Measurements from ENCODE around the gene CHD3.

DNA sequence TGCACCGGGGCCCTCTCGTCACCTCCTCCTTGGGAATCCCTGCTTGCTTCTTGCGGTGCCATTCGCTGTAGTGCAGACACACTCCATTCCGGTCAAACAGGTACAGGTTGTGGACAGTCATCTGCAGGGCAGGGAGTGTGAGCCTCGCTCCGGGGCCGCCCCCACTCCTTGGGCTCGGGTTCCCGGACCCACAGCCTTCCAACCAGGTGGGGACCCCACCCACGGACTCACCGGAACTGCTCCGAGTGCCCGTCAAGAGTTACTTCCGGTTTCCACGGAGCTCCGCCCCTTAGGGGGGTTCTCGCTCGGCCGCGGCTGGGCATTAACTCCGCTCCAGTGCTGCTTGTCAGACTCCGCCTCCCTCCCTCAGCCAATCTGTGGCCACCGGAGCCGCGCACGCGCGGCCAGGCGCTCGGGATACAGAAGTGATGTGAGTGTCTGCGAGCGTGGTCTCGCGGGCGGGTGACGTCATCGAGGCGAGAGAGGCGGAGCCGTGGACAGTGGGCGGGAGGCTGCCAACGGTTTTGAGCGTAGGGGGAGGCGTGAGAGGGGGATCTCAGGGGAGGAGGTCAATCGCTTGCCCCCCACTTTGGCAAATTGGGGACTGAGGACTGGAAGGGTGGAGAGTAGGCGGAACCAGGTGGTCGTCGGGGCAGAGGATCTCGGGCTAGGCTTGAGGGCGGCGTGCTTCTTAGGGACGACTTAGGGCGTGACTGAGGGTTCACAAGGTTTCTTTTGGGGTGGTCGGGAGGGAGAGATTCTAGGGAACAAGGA is 43.3 kb downstream of the CHD3 start, which contains the start of the genes CNTROB and TRAPPC1:
- no peak for TF ChIP-seq HDAC2 (IDR thresholded peaks at IDR 0.05)
- peak; percentile 72 for TF ChIP-seq POLR2A (IDR thresholded peaks at IDR 0.05; ENCODE audit: low read length)
- TF ChIP-seq, protein P1, sequence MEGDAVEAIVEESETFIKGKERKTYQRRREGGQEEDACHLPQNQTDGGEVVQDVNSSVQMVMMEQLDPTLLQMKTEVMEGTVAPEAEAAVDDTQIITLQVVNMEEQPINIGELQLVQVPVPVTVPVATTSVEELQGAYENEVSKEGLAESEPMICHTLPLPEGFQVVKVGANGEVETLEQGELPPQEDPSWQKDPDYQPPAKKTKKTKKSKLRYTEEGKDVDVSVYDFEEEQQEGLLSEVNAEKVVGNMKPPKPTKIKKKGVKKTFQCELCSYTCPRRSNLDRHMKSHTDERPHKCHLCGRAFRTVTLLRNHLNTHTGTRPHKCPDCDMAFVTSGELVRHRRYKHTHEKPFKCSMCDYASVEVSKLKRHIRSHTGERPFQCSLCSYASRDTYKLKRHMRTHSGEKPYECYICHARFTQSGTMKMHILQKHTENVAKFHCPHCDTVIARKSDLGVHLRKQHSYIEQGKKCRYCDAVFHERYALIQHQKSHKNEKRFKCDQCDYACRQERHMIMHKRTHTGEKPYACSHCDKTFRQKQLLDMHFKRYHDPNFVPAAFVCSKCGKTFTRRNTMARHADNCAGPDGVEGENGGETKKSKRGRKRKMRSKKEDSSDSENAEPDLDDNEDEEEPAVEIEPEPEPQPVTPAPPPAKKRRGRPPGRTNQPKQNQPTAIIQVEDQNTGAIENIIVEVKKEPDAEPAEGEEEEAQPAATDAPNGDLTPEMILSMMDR (IDR thresholded peaks at IDR 0.05): no peak
- no peak for TF ChIP-seq EP300 (IDR thresholded peaks at IDR 0.05)
- TF ChIP-seq RCOR1 (IDR thresholded peaks at IDR 0.05; ENCODE audit: low read depth, low read length): no peak
- TF ChIP-seq, protein P2, sequence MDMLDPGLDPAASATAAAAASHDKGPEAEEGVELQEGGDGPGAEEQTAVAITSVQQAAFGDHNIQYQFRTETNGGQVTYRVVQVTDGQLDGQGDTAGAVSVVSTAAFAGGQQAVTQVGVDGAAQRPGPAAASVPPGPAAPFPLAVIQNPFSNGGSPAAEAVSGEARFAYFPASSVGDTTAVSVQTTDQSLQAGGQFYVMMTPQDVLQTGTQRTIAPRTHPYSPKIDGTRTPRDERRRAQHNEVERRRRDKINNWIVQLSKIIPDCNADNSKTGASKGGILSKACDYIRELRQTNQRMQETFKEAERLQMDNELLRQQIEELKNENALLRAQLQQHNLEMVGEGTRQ (IDR thresholded peaks at IDR 0.05): no peak
- TF ChIP-seq, protein P3, sequence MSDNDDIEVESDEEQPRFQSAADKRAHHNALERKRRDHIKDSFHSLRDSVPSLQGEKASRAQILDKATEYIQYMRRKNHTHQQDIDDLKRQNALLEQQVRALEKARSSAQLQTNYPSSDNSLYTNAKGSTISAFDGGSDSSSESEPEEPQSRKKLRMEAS (IDR thresholded peaks at IDR 0.05): peak; percentile 81
- peak in 1 of 2 experiments; percentile 63; a peak in 2 of 5 replicates for TF ChIP-seq JUN (IDR thresholded peaks at IDR 0.05)
- peak; percentile 79 for TF ChIP-seq CHD2 (IDR thresholded peaks at IDR 0.05; ENCODE audit: low read length, partially characterized antibody)
- no peak for TF ChIP-seq CEBPB (IDR thresholded peaks at IDR 0.05)
- TF ChIP-seq, protein P4, sequence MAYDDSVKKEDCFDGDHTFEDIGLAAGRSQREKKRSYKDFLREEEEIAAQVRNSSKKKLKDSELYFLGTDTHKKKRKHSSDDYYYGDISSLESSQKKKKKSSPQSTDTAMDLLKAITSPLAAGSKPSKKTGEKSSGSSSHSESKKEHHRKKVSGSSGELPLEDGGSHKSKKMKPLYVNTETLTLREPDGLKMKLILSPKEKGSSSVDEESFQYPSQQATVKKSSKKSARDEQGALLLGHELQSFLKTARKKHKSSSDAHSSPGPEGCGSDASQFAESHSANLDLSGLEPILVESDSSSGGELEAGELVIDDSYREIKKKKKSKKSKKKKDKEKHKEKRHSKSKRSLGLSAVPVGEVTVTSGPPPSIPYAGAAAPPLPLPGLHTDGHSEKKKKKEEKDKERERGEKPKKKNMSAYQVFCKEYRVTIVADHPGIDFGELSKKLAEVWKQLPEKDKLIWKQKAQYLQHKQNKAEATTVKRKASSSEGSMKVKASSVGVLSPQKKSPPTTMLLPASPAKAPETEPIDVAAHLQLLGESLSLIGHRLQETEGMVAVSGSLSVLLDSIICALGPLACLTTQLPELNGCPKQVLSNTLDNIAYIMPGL (CRISPR knock-in tag; IDR thresholded peaks at IDR 0.05; ENCODE audit: borderline replicate concordance): no peak
- TF ChIP-seq, protein P5, sequence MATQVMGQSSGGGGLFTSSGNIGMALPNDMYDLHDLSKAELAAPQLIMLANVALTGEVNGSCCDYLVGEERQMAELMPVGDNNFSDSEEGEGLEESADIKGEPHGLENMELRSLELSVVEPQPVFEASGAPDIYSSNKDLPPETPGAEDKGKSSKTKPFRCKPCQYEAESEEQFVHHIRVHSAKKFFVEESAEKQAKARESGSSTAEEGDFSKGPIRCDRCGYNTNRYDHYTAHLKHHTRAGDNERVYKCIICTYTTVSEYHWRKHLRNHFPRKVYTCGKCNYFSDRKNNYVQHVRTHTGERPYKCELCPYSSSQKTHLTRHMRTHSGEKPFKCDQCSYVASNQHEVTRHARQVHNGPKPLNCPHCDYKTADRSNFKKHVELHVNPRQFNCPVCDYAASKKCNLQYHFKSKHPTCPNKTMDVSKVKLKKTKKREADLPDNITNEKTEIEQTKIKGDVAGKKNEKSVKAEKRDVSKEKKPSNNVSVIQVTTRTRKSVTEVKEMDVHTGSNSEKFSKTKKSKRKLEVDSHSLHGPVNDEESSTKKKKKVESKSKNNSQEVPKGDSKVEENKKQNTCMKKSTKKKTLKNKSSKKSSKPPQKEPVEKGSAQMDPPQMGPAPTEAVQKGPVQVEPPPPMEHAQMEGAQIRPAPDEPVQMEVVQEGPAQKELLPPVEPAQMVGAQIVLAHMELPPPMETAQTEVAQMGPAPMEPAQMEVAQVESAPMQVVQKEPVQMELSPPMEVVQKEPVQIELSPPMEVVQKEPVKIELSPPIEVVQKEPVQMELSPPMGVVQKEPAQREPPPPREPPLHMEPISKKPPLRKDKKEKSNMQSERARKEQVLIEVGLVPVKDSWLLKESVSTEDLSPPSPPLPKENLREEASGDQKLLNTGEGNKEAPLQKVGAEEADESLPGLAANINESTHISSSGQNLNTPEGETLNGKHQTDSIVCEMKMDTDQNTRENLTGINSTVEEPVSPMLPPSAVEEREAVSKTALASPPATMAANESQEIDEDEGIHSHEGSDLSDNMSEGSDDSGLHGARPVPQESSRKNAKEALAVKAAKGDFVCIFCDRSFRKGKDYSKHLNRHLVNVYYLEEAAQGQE (IDR thresholded peaks at IDR 0.05): peak; percentile 70
